NCI-H748 (cell line): ENCODE data around the gene LDLRAD4.

Experiments
- DNase-seq: peaks from one replicate; lab custom pipeline; 2025; ENCODE audit not compliant: unreplicated experiment; lab: John Stamatoyannopoulos, UW

LDLRAD4 gene

GRCh38 chr18:13558124-13558523 lies 339.6 kb downstream of the LDLRAD4 start:
- DNase-seq: peak; percentile 62

- DNase-seq: no peak
These were observed 340.2 kb downstream of the LDLRAD4 start for GRCh38 chr18:13558790-13559189.

GRCh38 chr18:13559754-13560153 lies 341.2 kb downstream of the LDLRAD4 start:
- no peak for DNase-seq

DNA sequence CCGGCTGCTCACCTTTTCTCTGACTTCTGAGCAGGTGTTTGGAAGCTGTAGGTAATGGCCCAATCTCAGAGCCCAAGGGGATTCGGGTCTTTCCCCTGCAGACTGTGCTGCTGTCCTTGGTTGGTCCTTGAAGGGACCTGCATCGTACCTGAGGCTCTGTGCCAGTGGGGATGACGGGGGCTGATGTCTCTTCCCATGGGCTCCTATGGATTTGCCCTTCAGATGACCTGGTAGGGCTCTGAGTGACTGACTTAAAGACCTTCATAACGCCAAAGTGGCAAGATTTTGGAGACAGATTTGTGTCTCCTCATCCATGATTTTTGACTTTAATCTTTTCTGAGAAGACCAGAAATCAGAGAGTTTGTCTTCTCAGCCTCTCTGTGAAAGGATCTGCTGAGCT lies 341.7 kb downstream of the LDLRAD4 start:
- DNase-seq: no peak

DNA sequence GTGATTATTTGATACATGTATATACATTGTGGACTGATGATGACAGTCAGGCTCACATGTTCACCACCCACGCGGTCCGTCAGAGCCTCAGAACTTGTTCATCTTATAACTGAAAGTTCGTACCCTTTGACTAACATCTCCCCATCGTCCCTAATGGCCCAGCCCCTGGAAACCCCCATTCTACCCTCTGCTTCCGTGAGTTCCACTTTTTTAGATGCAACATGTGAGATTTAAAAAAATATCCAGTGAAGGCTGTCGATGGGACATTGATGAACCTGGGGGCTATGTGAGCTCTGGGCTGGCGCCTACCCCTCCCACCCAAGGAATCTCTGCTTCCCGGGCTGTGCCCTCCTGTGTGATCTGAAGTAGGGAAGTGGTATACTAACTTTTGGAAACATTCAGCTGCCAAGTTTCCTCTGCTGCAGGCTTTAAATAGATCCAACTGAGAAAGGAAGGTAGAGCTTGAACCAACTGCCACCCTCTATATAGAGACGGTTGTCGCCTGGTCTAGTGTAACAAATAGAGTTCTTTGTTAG lies 344.0 kb downstream of the LDLRAD4 start:
- DNase-seq: no peak

DNA sequence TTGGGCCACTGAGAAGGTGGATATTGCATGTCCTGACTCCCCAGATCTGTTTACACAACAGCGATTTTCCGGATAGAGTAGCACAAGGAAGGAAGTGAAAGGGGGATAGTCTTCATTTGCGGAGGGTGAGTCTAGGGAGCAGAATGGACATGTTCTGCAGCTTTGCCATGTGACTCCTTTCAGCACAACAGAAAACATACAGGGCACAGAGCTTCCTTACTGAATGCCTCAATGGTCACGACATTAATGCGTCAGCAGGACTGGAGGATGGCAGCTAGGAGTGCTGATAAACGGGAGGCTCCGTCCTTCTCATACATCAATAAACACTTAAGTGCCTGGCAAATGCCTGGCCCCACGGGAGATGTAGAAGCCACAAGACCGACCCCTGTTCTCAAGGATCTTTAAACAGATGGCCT lies 344.8 kb downstream of the LDLRAD4 start:
- DNase-seq: peak; percentile 19

DNA sequence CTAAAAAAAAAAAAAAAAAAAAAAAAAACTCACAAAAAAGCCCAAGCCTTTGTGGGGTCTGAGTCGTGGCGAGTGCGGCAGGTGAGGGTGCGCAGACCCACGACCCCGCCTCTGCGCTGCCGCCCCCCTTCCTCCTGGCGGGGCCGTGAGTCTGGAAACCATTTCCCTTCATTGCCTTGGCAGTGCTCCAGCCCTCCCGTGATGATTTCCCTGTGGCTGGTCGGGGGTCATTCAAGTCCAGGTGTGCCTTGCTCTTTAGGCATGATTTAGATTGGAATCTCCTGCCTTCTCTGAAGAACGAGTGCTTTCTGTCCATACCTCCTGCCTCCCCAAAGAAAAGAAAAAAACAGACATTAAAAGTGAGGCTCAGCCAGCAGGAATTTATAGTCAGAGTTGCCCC lies 346.0 kb downstream of the LDLRAD4 start:
- DNase-seq: peak; percentile 94

DNA sequence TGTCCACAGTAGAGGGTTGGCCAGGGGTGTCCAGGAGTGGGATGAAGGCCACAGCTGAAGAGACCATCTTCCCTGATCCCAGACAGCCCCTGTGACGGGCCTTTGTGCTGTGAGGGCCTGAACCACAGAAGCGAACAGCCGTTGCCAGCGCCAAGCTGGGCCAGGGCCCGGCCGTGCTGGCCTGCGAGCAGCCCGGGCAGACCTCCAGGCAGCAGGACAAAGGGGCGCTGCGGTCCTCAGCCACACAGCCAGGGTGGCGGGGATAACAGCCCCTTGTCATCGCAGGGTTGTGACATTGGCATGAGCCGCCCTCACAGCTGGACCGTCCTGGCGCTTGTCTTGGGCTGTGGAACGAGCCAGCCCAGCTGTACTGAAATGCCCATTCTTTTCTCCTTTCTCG lies 346.7 kb downstream of the LDLRAD4 start:
- DNase-seq: peak; percentile 26

- DNase-seq: no peak
These were observed 348.6 kb downstream of the LDLRAD4 start for GRCh38 chr18:13566941-13567746.

DNA sequence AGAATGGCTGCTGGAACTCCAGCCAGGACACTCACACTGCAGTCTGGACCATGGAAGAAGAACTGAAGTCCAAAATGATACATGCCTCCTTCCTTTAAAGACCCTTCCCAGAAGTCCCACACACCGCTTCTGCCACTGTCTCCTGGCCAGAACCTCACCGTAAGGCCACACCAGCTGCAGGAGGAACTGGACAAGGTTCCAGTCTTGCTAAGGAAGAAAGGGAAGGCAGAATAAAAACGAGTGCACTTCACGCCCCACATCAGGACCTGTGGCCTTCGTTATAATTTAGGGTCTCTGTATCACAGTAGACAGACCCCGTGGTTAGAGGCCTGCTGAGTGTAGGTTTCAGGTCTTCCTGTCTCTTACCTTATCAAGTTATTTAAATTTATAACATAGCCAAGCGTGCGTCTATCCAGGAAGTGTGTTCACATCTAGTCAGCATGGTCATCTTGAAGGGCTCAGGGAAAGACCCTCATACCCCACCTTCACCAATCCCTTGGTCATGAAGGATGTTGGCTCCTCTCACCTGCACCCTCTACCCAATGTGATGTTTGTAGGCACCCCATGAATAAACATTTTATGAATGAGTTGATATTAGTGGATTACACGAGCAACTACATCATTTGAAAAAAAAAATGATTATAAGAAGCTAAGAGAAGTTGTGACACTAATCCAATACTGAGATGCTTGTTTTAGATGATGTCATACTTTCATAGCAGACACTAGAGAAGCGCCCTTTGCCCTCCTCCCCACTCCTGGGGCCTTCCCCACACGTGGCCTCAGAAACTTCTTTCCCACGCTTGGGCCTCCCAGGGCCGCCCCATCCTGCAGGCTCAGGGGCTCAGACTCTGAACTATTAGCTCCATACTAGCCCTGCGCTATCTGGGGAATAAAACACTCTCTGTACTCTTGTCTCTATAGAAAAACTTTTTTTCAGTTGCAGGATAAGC lies 350.2 kb downstream of the LDLRAD4 start:
- no peak for DNase-seq

DNA sequence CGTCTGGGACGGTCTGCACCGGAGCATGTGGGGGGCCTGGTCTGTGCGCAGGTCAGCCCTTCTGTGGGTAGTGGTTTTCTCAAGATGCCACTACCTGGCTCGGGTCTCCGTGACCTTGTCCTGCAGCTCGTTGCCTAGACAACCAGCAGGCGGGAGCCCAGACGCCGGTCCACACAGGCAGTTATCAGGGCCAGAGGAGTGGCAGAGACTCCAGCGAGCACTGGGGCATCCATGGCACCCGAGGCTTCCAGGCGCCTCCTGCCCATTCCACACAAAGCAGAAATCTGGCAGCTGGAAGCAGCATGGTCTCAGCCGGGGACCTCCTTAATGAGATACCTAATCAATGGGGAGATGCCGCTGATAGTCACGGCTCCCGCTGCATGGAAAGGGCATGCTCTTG lies 351.7 kb downstream of the LDLRAD4 start:
- peak; percentile 13 for DNase-seq

DNA sequence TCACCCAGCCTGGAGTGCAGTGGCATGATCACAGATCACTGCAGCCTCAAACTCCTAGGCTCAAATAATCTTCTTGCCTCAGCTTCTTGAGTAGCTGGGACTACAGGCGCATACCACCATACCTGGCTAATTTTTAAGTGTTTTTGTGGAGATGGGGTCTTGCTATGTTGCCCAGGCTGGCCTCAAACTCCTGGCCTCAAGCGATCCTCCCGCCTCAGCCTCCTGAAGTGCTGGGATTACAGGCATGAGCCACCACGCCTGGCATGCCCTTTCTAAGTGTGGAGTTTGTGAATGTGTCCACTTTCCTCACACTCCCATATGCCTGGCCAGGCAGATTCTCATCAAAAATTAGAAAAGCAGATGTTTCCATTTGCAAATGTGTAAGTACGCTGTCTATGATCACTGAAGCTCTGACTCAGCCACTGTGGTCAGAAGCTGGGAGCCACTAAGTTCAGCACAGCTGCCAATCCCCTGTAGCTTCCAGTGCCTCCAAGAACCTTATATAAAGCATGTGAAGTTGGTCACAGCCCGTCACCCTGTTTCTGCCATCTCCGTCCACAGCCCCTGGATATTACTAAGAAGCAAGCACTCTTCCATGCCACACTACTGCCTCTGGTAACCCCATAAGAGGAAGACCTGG lies 352.4 kb downstream of the LDLRAD4 start:
- no peak for DNase-seq

DNA sequence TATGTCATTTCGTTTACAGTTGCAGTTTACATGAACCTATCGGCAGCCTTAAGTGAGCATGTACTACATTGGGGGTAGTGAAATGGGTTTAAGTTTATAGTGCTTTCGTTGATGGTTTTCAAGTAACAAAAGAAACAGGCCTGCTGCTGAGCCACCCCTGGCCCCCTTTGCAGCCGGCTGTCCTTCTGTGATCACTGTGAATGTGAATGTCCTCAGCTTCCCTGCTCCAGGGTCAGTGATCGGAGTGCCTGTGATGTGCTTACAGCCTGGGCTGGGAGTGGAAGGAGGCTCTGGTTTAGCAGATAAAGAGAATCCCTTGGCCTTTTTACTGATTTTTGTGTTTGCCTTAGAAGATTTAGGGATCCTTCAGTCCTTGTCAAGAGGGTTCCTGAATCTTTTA lies 353.6 kb downstream of the LDLRAD4 start:
- DNase-seq: no peak

- DNase-seq: no peak
These were observed 354.2 kb downstream of the LDLRAD4 start for GRCh38 chr18:13572721-13573120.

DNA sequence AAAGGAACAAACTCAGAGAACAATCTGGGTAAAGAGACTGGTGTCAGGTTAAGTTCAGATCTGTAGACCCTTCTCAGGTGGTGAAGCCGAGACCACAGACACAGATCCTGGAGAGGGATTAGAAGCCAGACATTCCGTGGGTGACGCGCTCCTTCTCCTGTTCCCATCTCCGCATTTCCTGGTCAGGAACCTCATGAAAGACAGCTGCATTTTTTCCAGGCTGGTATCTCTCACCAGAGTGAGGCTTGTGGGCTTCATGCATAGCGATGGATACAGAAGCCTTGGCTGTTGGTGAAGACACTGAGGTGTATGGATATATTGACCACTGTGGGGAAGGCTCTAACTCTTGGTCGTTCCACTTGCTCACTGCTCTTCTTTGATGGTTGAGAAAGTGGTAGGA lies 355.2 kb downstream of the LDLRAD4 start:
- DNase-seq: no peak

- DNase-seq: no peak
These were observed 355.8 kb downstream of the LDLRAD4 start for GRCh38 chr18:13574355-13574754.

DNA sequence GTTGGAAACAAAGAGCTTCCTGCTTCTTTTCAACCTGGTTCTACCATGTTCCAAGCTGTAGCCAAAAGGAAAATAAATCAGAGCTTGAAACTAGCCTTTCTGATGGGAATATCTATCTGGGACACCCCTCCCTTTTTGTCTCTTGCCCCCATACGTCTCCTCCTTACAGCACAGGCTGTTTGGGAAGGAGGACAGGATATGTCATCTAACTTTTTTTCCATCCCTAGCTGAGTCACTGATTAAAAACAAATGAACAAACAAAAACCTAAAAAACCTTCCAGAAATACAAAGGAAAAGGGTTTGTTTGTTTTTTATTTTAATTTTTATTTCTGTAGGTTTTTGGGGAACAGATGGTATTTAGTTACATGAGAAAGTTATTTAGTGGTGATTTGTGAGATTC lies 356.2 kb downstream of the LDLRAD4 start:
- DNase-seq: no peak

DNA sequence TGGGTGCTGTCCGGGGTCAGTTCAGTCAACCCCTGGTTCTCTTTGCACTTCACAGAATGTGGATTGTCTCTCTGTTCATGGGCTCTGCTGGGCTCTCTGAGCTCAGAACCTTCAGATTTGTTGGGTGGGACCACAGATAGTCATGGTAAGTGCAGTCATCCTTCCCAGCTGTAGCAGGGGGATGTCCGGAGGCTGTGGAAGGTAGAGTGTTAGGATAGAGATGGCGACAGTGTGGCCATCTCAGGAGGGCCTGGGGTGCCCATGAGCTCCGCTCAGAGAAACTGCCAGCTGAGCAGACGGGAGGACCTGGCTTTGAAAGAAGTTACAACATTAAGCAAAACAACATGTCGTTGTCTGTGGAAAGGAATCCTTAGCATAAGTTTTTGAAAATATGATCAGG lies 358.0 kb downstream of the LDLRAD4 start:
- no peak for DNase-seq

DNA sequence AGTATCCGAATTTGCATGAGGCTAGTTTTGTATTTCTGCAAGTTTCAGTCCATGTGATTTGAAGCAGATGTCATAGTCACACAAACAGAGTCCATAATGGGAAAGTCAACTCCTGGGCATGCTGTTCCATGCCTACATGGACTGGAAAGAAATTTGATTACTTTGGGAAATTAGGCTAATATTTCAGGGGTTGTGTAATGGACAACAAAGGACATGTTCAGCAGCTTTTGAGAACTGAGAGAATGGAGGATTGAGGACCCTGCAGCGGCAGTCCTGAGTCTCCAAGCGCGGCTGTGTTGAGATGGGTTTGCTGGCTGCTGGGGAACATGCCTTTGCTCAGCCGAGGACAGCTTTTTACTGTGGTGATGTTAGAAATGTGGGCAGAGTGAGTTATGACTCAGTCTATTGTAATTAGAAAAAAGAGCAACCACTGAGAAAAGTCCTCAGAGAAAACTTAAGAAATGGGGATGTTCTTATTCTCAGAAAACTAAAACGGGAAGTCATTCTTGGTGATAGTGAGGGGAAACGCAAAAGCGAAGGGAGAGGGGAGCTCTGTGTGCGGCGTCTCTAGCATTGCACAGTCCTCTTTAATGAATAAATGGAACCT lies 358.6 kb downstream of the LDLRAD4 start:
- no peak for DNase-seq

GRCh38 chr18:13577781-13578180 lies 359.2 kb downstream of the LDLRAD4 start:
- DNase-seq: no peak

GRCh38 chr18:13578400-13578799 lies 359.8 kb downstream of the LDLRAD4 start:
- DNase-seq: no peak
